Adrenal gland (tissue), 5 donors: ENCODE data around the gene CABCOCO1.

Source experiments
- POLR2A ChIP-seq, 2 donors: fragments of 450-650 bp; IDR thresholded peaks; one replicate each; pipeline ENCODE4 v1.6.1; 2017; ENCODE audit warnings: antibody characterized with exemption in 2 of 2, mild to moderate bottlenecking in 2 of 2, moderate library complexity in 1 of 2
- TF ChIP-seq, protein P1 (sequence below), 6 experiments: fragments of 450-650 bp in 4 of 6; fragments of 200-600 bp in 2 of 6; sonication (generic) in 1 of 6; IDR thresholded peaks; 1 replicate in 5 of 6; 2 replicates in 1 of 6; pipeline versions ENCODE4 v1.5.1 to v1.8.0; 2016 to 2021; ENCODE audit warnings: antibody characterized with exemption in 6 of 6, mild to moderate bottlenecking in 2 of 6, moderate library complexity in 1 of 6
- donor health status: DM: no; HTN: no; CAD: no.

DNA sequence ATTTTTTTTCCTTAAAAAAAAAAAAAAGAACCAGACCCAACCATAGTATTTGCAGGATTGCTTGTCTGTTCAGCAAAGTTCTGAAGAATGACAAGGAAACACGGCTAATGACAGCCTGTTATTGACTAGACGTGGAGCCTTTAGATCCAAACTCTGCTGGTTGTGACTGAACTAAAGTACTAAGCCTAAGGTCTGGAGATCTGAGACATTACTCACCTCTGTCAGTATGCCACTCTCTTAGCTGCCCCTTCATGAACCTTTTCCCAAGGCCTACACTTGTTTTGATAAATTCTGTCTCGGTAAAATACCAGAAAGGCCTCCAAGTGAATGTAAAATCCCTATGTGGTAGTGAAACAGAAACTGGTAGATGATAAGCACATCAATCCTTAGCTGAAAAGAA, 101.0 kb downstream of the CABCOCO1 start:
- no peak for TF ChIP-seq POLR2A (IDR thresholded peaks at IDR 0.05)
- TF ChIP-seq, protein P1, sequence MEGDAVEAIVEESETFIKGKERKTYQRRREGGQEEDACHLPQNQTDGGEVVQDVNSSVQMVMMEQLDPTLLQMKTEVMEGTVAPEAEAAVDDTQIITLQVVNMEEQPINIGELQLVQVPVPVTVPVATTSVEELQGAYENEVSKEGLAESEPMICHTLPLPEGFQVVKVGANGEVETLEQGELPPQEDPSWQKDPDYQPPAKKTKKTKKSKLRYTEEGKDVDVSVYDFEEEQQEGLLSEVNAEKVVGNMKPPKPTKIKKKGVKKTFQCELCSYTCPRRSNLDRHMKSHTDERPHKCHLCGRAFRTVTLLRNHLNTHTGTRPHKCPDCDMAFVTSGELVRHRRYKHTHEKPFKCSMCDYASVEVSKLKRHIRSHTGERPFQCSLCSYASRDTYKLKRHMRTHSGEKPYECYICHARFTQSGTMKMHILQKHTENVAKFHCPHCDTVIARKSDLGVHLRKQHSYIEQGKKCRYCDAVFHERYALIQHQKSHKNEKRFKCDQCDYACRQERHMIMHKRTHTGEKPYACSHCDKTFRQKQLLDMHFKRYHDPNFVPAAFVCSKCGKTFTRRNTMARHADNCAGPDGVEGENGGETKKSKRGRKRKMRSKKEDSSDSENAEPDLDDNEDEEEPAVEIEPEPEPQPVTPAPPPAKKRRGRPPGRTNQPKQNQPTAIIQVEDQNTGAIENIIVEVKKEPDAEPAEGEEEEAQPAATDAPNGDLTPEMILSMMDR (IDR thresholded peaks at IDR 0.05): no peak
